Loucy (cell line): Measurements from ENCODE around the gene GBA2.

Experiments
- EZH2phosphoT487 ChIP-seq: fragments of 200-600 bp; IDR thresholded peaks from 2 replicates; pipeline ENCODE4 v1.6.1; 2018; ENCODE audit warnings: antibody characterized with exemption, mild to moderate bottlenecking, moderate library complexity, borderline replicate concordance
- TF ChIP-seq, protein P1 (sequence below): fragments of 200-600 bp; sonication (generic); conservative IDR thresholded peaks from 2 replicates; pipeline ENCODE4 v1.5.1; 2014; ENCODE audit warnings: mild to moderate bottlenecking, antibody characterized with exemption, low read length

DNA sequence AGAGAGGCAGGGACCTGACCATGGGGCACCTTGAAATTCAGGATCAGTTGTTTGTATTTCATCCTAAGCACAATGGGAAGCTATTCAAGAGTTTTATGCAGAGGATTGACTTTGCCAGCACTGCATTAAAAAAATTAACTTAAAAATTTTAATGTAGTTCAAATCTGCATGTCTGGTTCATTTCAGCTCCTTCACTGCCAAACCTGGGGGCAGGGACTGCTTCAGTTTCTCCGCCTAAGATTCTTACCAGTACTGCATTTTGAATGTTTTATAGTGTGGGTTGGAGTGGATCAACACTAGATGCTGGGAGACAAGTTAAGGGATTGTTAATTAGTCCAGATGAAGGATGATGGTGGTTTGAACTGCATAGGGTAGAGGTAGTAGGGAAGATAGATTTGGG is 20.7 kb upstream of the GBA2 start:
- TF ChIP-seq, protein P1, sequence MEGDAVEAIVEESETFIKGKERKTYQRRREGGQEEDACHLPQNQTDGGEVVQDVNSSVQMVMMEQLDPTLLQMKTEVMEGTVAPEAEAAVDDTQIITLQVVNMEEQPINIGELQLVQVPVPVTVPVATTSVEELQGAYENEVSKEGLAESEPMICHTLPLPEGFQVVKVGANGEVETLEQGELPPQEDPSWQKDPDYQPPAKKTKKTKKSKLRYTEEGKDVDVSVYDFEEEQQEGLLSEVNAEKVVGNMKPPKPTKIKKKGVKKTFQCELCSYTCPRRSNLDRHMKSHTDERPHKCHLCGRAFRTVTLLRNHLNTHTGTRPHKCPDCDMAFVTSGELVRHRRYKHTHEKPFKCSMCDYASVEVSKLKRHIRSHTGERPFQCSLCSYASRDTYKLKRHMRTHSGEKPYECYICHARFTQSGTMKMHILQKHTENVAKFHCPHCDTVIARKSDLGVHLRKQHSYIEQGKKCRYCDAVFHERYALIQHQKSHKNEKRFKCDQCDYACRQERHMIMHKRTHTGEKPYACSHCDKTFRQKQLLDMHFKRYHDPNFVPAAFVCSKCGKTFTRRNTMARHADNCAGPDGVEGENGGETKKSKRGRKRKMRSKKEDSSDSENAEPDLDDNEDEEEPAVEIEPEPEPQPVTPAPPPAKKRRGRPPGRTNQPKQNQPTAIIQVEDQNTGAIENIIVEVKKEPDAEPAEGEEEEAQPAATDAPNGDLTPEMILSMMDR, result no peak
- no peak for TF ChIP-seq EZH2phosphoT487
